Stimulated activated CD8-positive, alpha-beta memory T cell treated with anti-CD3 and anti-CD28 coated beads, Interleukin-4, amount 100 ng/mL, for 48 hours (primary cell): ENCODE data around the gene USP37.

Experiments
- DNase-seq: peaks from one replicate; pipeline ENCODE4 v3.0.0-alpha.2; 2020

The USP37 gene

DNA sequence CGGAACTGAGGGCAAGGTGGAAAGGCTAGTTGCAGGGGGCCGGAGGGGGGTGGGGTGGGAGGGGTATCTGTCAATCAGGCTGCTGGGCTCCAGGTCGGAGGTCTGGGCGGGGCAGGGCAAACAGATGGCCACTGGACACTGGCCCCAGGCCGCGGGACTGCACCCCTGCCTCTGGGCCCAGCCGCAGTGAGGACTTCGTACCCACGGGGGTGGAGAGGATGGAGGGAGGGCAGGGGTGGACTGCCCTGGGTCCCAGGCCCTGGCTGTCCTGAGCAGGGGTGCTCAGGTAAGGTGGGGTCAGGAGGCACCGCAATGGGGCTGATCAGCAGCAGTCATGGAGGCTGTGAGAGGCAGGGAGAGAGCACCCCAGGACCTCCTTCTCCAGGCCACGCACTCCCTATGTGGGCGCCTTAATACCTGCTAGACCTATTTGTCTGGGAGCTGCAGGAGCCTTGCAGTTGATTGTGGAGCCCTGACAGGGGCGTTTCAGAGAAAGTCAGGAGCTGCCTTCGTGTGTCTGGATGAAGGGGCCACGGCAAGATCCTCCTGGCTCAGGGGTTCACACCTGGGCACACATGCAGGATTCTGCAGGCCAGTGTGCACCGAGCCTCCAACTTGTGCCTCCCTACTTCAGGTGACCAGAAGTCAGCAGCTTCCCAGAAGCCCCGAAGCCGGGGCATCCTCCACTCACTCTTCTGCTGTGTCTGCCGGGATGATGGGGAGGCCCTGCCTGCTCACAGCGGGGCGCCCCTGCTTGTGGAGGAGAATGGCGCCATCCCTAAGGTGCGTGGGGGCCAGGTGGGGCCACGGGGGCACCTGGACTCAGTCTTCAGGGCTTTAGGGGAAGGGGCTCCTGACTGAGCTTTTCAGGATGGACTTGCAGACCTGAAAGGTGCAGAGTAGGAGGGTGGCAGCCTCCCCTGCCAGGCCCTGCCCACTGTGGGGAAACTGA is 166.9 kb downstream of the USP37 start:
- DNase-seq: peak; percentile 32
